Measurements from ENCODE around the gene GRK5. TPM values are rescaled to one million over a fixed set of nuclear protein-coding genes. Genes with fewer than 3 reads are reported as not detected.

GRK5 gene
- total RNA-seq, 1 experiment from 2014 or later = 58.2 TPM

DNA sequence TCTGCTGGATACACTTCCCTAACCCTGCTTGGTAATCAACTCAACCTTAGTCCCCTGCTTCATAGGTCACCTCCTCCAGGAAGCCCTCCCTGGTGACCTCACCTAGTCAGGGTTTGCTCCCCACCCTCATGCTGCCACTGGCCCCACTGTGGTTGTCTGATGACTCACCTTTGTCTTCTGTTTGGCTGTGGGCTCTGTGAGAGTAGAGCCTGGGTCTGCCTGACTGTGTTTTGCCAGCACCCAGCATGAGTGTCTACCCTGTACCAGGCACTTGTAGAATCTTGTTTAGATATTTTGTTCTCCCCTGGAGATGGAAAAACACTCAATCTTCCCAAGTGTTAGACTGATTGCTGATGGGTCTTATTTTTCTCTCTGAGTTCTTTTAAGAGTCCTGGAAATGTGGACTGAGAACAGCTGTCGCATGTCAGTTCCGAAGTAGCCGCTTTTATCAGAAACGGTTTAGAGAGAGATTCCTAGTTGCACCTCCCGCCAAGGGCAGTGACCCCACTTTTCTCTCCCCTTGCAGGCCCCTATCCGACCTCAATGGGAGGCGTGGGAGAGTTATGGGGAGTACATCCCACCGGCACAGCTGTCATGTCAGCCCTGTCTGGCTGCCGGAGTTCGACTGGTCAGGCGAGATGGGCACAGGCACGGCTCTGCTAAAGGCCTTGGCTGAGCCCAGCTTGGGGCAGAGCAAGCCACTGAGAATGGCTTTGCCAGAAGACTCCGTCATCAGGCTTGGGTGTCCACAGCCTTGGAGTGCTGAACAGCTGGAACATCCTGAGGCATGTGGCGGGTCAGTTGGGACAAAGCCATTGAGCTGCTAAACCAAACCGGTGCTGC is 134.3 kb downstream of the GRK5 start:
- CTCF ChIA-PET = no interaction called here
- no TSS peak for BruUV-seq (replicated peaks)
- no peak for TF ChIP-seq EZH2 (IDR thresholded peaks at IDR 0.05; ENCODE audit: borderline replicate concordance, low read depth, low read length, poor library complexity, severe bottlenecking)
- TF ChIP-seq, protein P1, sequence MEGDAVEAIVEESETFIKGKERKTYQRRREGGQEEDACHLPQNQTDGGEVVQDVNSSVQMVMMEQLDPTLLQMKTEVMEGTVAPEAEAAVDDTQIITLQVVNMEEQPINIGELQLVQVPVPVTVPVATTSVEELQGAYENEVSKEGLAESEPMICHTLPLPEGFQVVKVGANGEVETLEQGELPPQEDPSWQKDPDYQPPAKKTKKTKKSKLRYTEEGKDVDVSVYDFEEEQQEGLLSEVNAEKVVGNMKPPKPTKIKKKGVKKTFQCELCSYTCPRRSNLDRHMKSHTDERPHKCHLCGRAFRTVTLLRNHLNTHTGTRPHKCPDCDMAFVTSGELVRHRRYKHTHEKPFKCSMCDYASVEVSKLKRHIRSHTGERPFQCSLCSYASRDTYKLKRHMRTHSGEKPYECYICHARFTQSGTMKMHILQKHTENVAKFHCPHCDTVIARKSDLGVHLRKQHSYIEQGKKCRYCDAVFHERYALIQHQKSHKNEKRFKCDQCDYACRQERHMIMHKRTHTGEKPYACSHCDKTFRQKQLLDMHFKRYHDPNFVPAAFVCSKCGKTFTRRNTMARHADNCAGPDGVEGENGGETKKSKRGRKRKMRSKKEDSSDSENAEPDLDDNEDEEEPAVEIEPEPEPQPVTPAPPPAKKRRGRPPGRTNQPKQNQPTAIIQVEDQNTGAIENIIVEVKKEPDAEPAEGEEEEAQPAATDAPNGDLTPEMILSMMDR (conservative IDR thresholded peaks at IDR 0.05; ENCODE audit: low read depth, low read length) = no peak

DNA sequence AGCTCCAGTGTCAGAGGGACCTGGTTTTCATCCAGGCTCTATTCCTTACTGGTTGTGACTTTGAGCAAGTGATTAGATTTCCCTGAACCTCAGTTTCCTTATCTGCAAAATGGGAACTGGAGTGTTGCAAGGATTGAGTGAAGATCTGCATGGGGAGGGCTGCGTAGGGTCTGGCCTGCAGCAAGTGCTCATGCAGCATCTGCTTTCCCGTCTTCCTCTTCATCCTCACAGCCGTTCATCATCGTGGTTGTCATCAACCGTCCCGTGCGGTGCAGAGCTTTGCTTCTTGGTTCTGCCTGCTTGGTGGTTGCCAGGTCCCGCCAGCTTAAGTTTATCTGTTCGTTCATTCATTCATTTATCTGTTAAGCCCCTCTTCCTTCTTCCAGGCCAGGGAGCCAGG is 135.0 kb downstream of the GRK5 start:
- intact Hi-C loops (cut with micrococcal nuclease; ENCODE audit: unreplicated experiment) = no loop called here
- H3K4me1 ChIP-seq (ENCODE audit: insufficient read depth, low read length, poor library complexity, severe bottlenecking) = peaks cover 77% of the 10 kb centered on the region
- H3K27me3 ChIP-seq (replicated peaks; ENCODE audit: insufficient read depth, low read depth, low read length, poor library complexity) = no peaks in the 10 kb centered on the region
- no peak overlapping the region for H3K4me3 ChIP-seq (ENCODE audit: low read depth, low read length, poor library complexity, severe bottlenecking)
- ChIA-PET CTCF (no interaction called here), POLR2A (ENCODE audit: low non-redundant PET) (no interaction called here)
- no TSS peak for BruUV-seq (replicated peaks)
- H3K27ac ChIP-seq (ENCODE audit: low read depth, low read length, poor library complexity, severe bottlenecking) = peak overlapping the region; percentile 86
- no peak for DNase-seq (ENCODE audit: low spot score)
- H3K36me3 ChIP-seq (ENCODE audit: insufficient read depth, low read length, poor library complexity, severe bottlenecking) = no peaks in the 10 kb centered on the region
- TF ChIP-seq EZH2 (IDR thresholded peaks at IDR 0.05; ENCODE audit: borderline replicate concordance, low read depth, low read length, poor library complexity, severe bottlenecking) = no peak
- TF ChIP-seq, protein P1 (conservative IDR thresholded peaks at IDR 0.05; ENCODE audit: low read depth, low read length) = no peak
- no peaks in the 10 kb centered on the region for H3K9me3 ChIP-seq (ENCODE audit: low read depth, low read length, poor library complexity, severe bottlenecking)

More for the DNA sequence above, 134.3 kb downstream of the GRK5 start:
- Histone ChIP-seq H3K36me3 (ENCODE audit: insufficient read depth, low read length, poor library complexity, severe bottlenecking) (no peaks in the 10 kb centered on the region), H3K27me3 (replicated peaks; ENCODE audit: insufficient read depth, low read depth, low read length, poor library complexity) (no peaks in the 10 kb centered on the region), H3K4me3 (ENCODE audit: low read depth, low read length, poor library complexity, severe bottlenecking) (no peak overlapping the region), H3K27ac (ENCODE audit: low read depth, low read length, poor library complexity, severe bottlenecking) (peak overlapping the region; percentile 86), H3K4me1 (ENCODE audit: insufficient read depth, low read length, poor library complexity, severe bottlenecking) (peaks cover 71% of the 10 kb centered on the region), H3K9me3 (ENCODE audit: low read depth, low read length, poor library complexity, severe bottlenecking) (no peaks in the 10 kb centered on the region)
- POLR2A ChIA-PET (ENCODE audit: low non-redundant PET) = no interaction called here
- DNase-seq (ENCODE audit: low spot score) = no peak
- intact Hi-C loops (cut with micrococcal nuclease; ENCODE audit: unreplicated experiment) = no loop called here

DNA sequence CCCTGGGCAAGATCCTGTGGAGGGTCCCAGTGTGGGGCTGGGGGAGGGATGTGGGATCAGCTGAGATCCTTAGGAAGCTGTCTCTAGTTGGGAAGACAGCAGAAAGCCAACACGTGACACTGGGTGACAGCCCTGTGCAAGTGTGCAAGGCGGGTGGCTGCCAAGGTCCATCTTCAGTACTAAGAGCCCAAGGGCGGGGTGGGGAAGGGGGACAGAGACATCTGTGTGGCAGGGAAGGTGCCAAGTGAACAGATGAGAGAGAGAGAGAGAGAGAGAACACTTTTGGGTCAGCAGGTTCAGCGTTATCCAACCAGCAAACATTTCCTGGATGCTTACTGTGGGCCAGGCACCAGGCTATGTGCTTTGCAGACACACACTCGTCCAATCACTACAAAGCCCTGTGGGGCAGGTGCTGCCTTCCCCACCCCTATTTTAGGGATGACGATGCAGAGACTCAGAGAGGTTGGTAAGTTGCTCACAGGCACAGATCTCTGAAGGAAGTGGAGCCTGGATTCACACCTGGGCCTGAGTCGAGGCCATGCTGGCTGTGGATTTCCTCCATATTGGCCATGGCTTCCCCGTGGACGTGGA is 135.7 kb downstream of the GRK5 start:
- BruUV-seq (replicated peaks) = no TSS peak
- Histone ChIP-seq H3K4me3 (ENCODE audit: low read depth, low read length, poor library complexity, severe bottlenecking) (no peak overlapping the region), H3K36me3 (ENCODE audit: insufficient read depth, low read length, poor library complexity, severe bottlenecking) (no peaks in the 10 kb centered on the region), H3K9me3 (ENCODE audit: low read depth, low read length, poor library complexity, severe bottlenecking) (no peaks in the 10 kb centered on the region), H3K4me1 (ENCODE audit: insufficient read depth, low read length, poor library complexity, severe bottlenecking) (peaks cover 79% of the 10 kb centered on the region), H3K27me3 (replicated peaks; ENCODE audit: insufficient read depth, low read depth, low read length, poor library complexity) (no peaks in the 10 kb centered on the region), H3K27ac (ENCODE audit: low read depth, low read length, poor library complexity, severe bottlenecking) (peak overlapping the region; percentile 86)
- POLR2A ChIA-PET (ENCODE audit: low non-redundant PET) = no interaction called here
- DNase-seq (ENCODE audit: low spot score) = no peak
- intact Hi-C loops (cut with micrococcal nuclease; ENCODE audit: unreplicated experiment) = no loop called here
- TF ChIP-seq, protein P1 (conservative IDR thresholded peaks at IDR 0.05; ENCODE audit: low read depth, low read length) = no peak
- no peak for TF ChIP-seq EZH2 (IDR thresholded peaks at IDR 0.05; ENCODE audit: borderline replicate concordance, low read depth, low read length, poor library complexity, severe bottlenecking)
- CTCF ChIA-PET = no interaction called here
